Choroid plexus epithelial cell (primary cell): ENCODE measurements around the gene DHRS7.

ENCODE experiments used
- DNase-seq: peaks from one replicate; pipeline ENCODE4 v3.0.0-alpha.2; 2010; ENCODE audit warnings: low read depth
- H3K4me3 ChIP-seq: 2 replicates; pipeline ENCODE4 v1.5.1; 2011; ENCODE audit warnings: low read depth, mild to moderate bottlenecking, control low read depth, low read length, moderate library complexity
- CTCF ChIP-seq: conservative IDR thresholded peaks from 2 replicates; pipeline ENCODE4 v1.5.1; 2011; ENCODE audit warnings: low read depth, mild to moderate bottlenecking, control low read depth, inconsistent platforms, low read length, moderate library complexity

The DHRS7 gene

GRCh38 chr14:60164712-60165546 lies at the start of gene DHRS7:
TSS of gene DHRS7 (minus strand) at chr14:60165398. CDS start at chr14:60165309, 89 bp downstream.
- DNase-seq, result peak; percentile 75
- H3K4me3 ChIP-seq, result peak within 1 kb of the TSS; percentile 84
- TF ChIP-seq CTCF, result peak; percentile 47

GRCh38 chr14:60214415-60215126 lies 49.4 kb upstream of the DHRS7 start:
- TF ChIP-seq CTCF, result no peak
- no peak for DNase-seq

GRCh38 chr14:60214003-60214402 lies 48.8 kb upstream of the DHRS7 start:
- H3K4me3 ChIP-seq, result no peak overlapping the region
- DNase-seq, result no peak
- no peak for TF ChIP-seq CTCF

More at GRCh38 chr14:60214415-60215126, 49.4 kb upstream of the DHRS7 start:
- H3K4me3 ChIP-seq, result no peak overlapping the region

- TF ChIP-seq CTCF, result no peak
- DNase-seq, result no peak
- H3K4me3 ChIP-seq, result no peak overlapping the region
Measured at GRCh38 chr14:60212503-60213371, 47.5 kb upstream of the DHRS7 start.

- no peak for DNase-seq
- no peak overlapping the region for H3K4me3 ChIP-seq
- no peak for TF ChIP-seq CTCF
Measured at GRCh38 chr14:60211153-60211552, 46.0 kb upstream of the DHRS7 start.

- no peak for TF ChIP-seq CTCF
- H3K4me3 ChIP-seq, result no peak overlapping the region
- no peak for DNase-seq
Measured at GRCh38 chr14:60210703-60211102, 45.5 kb upstream of the DHRS7 start.
